HCT116 (cell line): ENCODE measurements around the gene RTL9. TPM values are rescaled to one million over a fixed set of nuclear protein-coding genes. Genes with fewer than 3 reads are reported as not detected.

ENCODE experiments used
- ATAC-seq: fragments of 200-7000 bp; cut with Tn5 transposase; 2 replicates; pipeline ENCODE4 v1.9.1; 2020; ENCODE audit warnings: mild to moderate bottlenecking, moderate library complexity
- BruUV-seq: library from RNA; stranded (reverse); fragments of 400-500 nt; replicated peaks from 2 replicates; lab custom pipeline; 2021; lab: Mats Ljungman, UMichigan
- CTCF ChIA-PET: fragments of 300-600 bp; sonication (Branson Sonifier 250); formaldehyde crosslinking; loops from one replicate; lab custom pipeline; 2021; ENCODE audit warnings: antibody characterized with exemption; lab: Charles Lee
- POLR2A ChIA-PET: fragments of 300-600, 350-600 bp; sonication (Branson Sonifier 250); formaldehyde crosslinking; loops from one replicate; lab custom pipeline; 2021; ENCODE audit warnings: antibody characterized with exemption; lab: Charles Lee
- RAD21 ChIA-PET, 2 experiments: fragments of 300-600 bp; sonication (Branson Sonifier 250); formaldehyde crosslinking; loops; one replicate each; lab custom pipeline; 2023; ENCODE audit warnings: low total read pairs in 2 of 2; ENCODE audit not compliant: uncharacterized antibody in 2 of 2, unreplicated experiment in 2 of 2, low non-redundant PET in 1 of 2; lab: Charles Lee
- DNase-seq: peaks from one replicate; pipeline ENCODE4 v3.0.0-alpha.2; 2010; ENCODE audit warnings: low read depth, low spot score
- H2AFZ ChIP-seq: fragments of 200-600 bp; shearing (Covaris generic), sonication (generic); 2 replicates; pipeline ENCODE4 v1.6.1; 2017; ENCODE audit warnings: low read depth, mixed run types, mixed read lengths, antibody characterized with exemption, low read length; ENCODE audit not compliant: poor library complexity, severe bottlenecking
- H3K27ac ChIP-seq: 2 replicates; pipeline ENCODE4 v1.5.1; 2012; ENCODE audit warnings: low read depth, low read length
- H3K27me3 ChIP-seq: fragments of 200-600 bp; sonication (generic); 2 replicates; pipeline ENCODE4 v1.6.1; 2016; ENCODE audit warnings: mixed run types, low read length, mixed read lengths; ENCODE audit not compliant: insufficient read depth
- H3K36me3 ChIP-seq, 2 experiments: fragments of 200-500 bp in 1 of 2; fragments of 200-600 bp in 1 of 2; sonication (Bioruptor generic) in 1 of 2; sonication (generic) in 1 of 2; 2 replicates each; pipeline versions ENCODE4 v1.5.1 to v1.6.1; 2014 to 2016; ENCODE audit warnings: low read length in 2 of 2, inconsistent platforms in 1 of 2, mixed read lengths in 1 of 2, mixed run types in 1 of 2; ENCODE audit not compliant: insufficient read depth in 2 of 2, control insufficient read depth in 1 of 2
- H3K4me1 ChIP-seq, 2 experiments: fragments of 200-600 bp in 1 of 2; sonication (generic) in 1 of 2; 2 replicates each; pipeline versions ENCODE4 v1.5.1 to v1.6.1; 2012 to 2017; ENCODE audit warnings: low read length in 2 of 2, inconsistent platforms in 1 of 2, mild to moderate bottlenecking in 1 of 2, mixed read lengths in 1 of 2, mixed run types in 1 of 2, moderate library complexity in 1 of 2; ENCODE audit not compliant: insufficient read depth in 2 of 2, control insufficient read depth in 1 of 2
- H3K4me2 ChIP-seq: fragments of 200-600 bp; sonication (generic); 2 replicates; pipeline ENCODE4 v1.6.1; 2017; ENCODE audit warnings: mixed run types, low read length, mixed read lengths
- H3K4me3 ChIP-seq, 2 experiments: fragments of 200-600 bp in 1 of 2; sonication (generic) in 1 of 2; replicated peaks in 1 of 2; 2 replicates each; pipeline ENCODE4 v1.5.1; 2011 to 2016; ENCODE audit warnings: low read length in 2 of 2, control low read depth in 1 of 2, low read depth in 1 of 2, mild to moderate bottlenecking in 1 of 2, mixed read lengths in 1 of 2, mixed run types in 1 of 2
- H3K79me2 ChIP-seq: fragments of 200-600 bp; sonication (generic); 2 replicates; pipeline ENCODE4 v1.6.1; 2017; ENCODE audit warnings: mild to moderate bottlenecking, mixed run types, low read length, moderate library complexity, mixed read lengths; ENCODE audit not compliant: insufficient read depth
- H3K9ac ChIP-seq: fragments of 200-600 bp; sonication (generic); 2 replicates; pipeline ENCODE4 v1.6.1; 2016; ENCODE audit warnings: low read length, mixed read lengths
- H3K9me2 ChIP-seq: fragments of 200-600 bp; sonication (generic), shearing (Covaris generic); 2 replicates; pipeline ENCODE4 v1.6.1; 2017; ENCODE audit warnings: mixed run types, mild to moderate bottlenecking, moderate library complexity; ENCODE audit not compliant: insufficient read depth
- H3K9me3 ChIP-seq, 2 experiments: fragments of 200-500 bp in 1 of 2; fragments of 200-600 bp in 1 of 2; sonication (Bioruptor generic) in 1 of 2; sonication (generic) in 1 of 2; 2 replicates each; pipeline ENCODE4 v1.6.1; 2014 to 2017; ENCODE audit warnings: low read length in 2 of 2, mixed read lengths in 2 of 2, inconsistent platforms in 1 of 2, low read depth in 1 of 2, mild to moderate bottlenecking in 1 of 2, mixed run types in 1 of 2, moderate library complexity in 1 of 2; ENCODE audit not compliant: control insufficient read depth in 1 of 2, insufficient read depth in 1 of 2
- H4K20me1 ChIP-seq: fragments of 200-600 bp; sonication (generic), shearing (Covaris generic); 2 replicates; pipeline ENCODE4 v1.6.1; 2017; ENCODE audit warnings: mixed run types, mild to moderate bottlenecking, moderate library complexity; ENCODE audit not compliant: insufficient read depth
- CEBPB ChIP-seq: IDR thresholded peaks from 2 replicates; pipeline ENCODE4 v1.6.1; 2012; ENCODE audit warnings: low read depth
- EGR1 ChIP-seq: IDR thresholded peaks from 2 replicates; pipeline ENCODE4 v1.6.1; 2012; ENCODE audit warnings: low read depth
- ELF1 ChIP-seq: IDR thresholded peaks from 2 replicates; pipeline ENCODE4 v1.6.1; 2012; ENCODE audit warnings: low read depth, borderline replicate concordance
- EZH2 ChIP-seq: fragments of 200-600 bp; sonication (generic); IDR thresholded peaks from 2 replicates; pipeline ENCODE4 v1.6.1; 2017; ENCODE audit warnings: antibody characterized with exemption, mixed run types
- EZH2phosphoT487 ChIP-seq: fragments of 200-600 bp; IDR thresholded peaks from 2 replicates; pipeline ENCODE4 v1.6.1; 2018; ENCODE audit warnings: antibody characterized with exemption, borderline replicate concordance
- JUND ChIP-seq: IDR thresholded peaks from 2 replicates; pipeline ENCODE4 v1.6.1; 2012
- POLR2A ChIP-seq: IDR thresholded peaks from 2 replicates; pipeline ENCODE4 v1.7.0; 2011; ENCODE audit warnings: borderline replicate concordance; ENCODE audit not compliant: insufficient read depth, insufficient read length; ENCODE audit errors: extremely low read depth
- YY1 ChIP-seq: IDR thresholded peaks from 2 replicates; pipeline ENCODE4 v1.6.1; 2011; ENCODE audit warnings: low read length, low read depth, moderate library complexity, mild to moderate bottlenecking; ENCODE audit not compliant: insufficient replicate concordance; ENCODE audit errors: extremely low read depth
- intact Hi-C: fragments of 100-400 bp; cut with micrococcal nuclease; formaldehyde crosslinking; loops from 2 replicates; pipeline ENCODE4 v1.10.0; 2022
- total RNA-seq: library from RNA; stranded (reverse); gene quantifications from one replicate; pipeline ENCODE4 v1.2.1, GENCODE V29; 2021; ENCODE audit not compliant: unreplicated experiment
- TF ChIP-seq, protein P1 (sequence below), 3 experiments: fragments of 200-600 bp in 1 of 3; sonication (generic) in 1 of 3; IDR thresholded peaks in 2 of 3; conservative IDR thresholded peaks in 1 of 3; 2 replicates each; pipeline ENCODE4 v1.5.1; 2012 to 2017; ENCODE audit warnings: low read depth in 2 of 3, low read length in 2 of 3, antibody characterized with exemption in 1 of 3, borderline replicate concordance in 1 of 3, control low read depth in 1 of 3, mild to moderate bottlenecking in 1 of 3, mixed read lengths in 1 of 3, mixed run types in 1 of 3, moderate library complexity in 1 of 3; ENCODE audit not compliant: insufficient read depth in 1 of 3
- TF ChIP-seq, protein P2 (sequence below): IDR thresholded peaks from 2 replicates; pipeline ENCODE4 v1.6.1; 2012
- TF ChIP-seq, protein P3 (sequence below): IDR thresholded peaks from 2 replicates; pipeline ENCODE4 v1.6.1; 2012; ENCODE audit warnings: low read depth
- TF ChIP-seq, protein P4 (sequence below): IDR thresholded peaks from 2 replicates; pipeline ENCODE4 v1.6.1; 2012

RTL9 gene
- total RNA-seq, 1 experiment from 2014 or later, result 0.10 TPM

DNA sequence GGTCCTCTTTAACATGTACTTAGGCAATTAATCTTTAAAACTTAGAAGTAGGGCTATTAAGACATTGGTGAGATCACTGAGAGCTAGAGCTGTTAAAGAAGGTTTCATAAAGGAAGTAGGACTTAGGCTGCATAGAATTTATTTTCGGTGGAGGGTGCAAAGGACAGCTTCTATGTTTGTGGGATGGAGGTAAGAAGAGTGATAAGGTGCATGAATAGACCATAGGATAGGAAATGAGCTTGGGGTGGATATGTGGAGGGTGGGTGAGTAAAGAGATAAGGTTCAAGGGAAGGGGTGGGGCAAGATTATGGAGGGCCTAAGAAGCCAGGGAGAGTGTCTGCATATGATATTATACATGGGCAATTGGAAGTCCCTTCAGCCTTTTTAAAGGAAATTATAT is 15.9 kb downstream of the RTL9 start:
- CTCF ChIA-PET, result no interaction called here
- DNase-seq, result no peak

More for the DNA sequence above, 15.9 kb downstream of the RTL9 start:
- Histone ChIP-seq H4K20me1 (no peaks in the 10 kb centered on the region), H3K36me3 (no peaks in the 10 kb centered on the region), H3K4me2 (no peak overlapping the region), H3K9me2 (no peaks in the 10 kb centered on the region), H3K27me3 (no peaks in the 10 kb centered on the region), H3K79me2 (no peaks in the 10 kb centered on the region), H3K4me3 (no peak overlapping the region), H2AFZ (no peak overlapping the region), H3K4me1 (no peaks in the 10 kb centered on the region), H3K9ac (no peak overlapping the region), H3K9me3 (no peaks in the 10 kb centered on the region), H3K27ac (no peak overlapping the region)
- TF ChIP-seq, protein P1, sequence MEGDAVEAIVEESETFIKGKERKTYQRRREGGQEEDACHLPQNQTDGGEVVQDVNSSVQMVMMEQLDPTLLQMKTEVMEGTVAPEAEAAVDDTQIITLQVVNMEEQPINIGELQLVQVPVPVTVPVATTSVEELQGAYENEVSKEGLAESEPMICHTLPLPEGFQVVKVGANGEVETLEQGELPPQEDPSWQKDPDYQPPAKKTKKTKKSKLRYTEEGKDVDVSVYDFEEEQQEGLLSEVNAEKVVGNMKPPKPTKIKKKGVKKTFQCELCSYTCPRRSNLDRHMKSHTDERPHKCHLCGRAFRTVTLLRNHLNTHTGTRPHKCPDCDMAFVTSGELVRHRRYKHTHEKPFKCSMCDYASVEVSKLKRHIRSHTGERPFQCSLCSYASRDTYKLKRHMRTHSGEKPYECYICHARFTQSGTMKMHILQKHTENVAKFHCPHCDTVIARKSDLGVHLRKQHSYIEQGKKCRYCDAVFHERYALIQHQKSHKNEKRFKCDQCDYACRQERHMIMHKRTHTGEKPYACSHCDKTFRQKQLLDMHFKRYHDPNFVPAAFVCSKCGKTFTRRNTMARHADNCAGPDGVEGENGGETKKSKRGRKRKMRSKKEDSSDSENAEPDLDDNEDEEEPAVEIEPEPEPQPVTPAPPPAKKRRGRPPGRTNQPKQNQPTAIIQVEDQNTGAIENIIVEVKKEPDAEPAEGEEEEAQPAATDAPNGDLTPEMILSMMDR (IDR thresholded peaks at IDR 0.05 in 2 of 3, conservative IDR thresholded peaks at IDR 0.05 in 1 of 3; ENCODE audit: borderline replicate concordance in 1 of 3, insufficient read depth in 1 of 3, low read depth in 2 of 3, low read length in 2 of 3), result no peak
- TF ChIP-seq CEBPB (no peak), EZH2 (no peak), YY1 (no peak), POLR2A (no peak), EZH2phosphoT487 (no peak), JUND (no peak), ELF1 (no peak), EGR1 (no peak)
- TF ChIP-seq, protein P2, sequence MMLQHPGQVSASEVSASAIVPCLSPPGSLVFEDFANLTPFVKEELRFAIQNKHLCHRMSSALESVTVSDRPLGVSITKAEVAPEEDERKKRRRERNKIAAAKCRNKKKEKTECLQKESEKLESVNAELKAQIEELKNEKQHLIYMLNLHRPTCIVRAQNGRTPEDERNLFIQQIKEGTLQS, result no peak
- TF ChIP-seq, protein P3, sequence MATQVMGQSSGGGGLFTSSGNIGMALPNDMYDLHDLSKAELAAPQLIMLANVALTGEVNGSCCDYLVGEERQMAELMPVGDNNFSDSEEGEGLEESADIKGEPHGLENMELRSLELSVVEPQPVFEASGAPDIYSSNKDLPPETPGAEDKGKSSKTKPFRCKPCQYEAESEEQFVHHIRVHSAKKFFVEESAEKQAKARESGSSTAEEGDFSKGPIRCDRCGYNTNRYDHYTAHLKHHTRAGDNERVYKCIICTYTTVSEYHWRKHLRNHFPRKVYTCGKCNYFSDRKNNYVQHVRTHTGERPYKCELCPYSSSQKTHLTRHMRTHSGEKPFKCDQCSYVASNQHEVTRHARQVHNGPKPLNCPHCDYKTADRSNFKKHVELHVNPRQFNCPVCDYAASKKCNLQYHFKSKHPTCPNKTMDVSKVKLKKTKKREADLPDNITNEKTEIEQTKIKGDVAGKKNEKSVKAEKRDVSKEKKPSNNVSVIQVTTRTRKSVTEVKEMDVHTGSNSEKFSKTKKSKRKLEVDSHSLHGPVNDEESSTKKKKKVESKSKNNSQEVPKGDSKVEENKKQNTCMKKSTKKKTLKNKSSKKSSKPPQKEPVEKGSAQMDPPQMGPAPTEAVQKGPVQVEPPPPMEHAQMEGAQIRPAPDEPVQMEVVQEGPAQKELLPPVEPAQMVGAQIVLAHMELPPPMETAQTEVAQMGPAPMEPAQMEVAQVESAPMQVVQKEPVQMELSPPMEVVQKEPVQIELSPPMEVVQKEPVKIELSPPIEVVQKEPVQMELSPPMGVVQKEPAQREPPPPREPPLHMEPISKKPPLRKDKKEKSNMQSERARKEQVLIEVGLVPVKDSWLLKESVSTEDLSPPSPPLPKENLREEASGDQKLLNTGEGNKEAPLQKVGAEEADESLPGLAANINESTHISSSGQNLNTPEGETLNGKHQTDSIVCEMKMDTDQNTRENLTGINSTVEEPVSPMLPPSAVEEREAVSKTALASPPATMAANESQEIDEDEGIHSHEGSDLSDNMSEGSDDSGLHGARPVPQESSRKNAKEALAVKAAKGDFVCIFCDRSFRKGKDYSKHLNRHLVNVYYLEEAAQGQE, result no peak
- TF ChIP-seq, protein P4, sequence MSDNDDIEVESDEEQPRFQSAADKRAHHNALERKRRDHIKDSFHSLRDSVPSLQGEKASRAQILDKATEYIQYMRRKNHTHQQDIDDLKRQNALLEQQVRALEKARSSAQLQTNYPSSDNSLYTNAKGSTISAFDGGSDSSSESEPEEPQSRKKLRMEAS, result no peak
- intact Hi-C loops, result no loop called here
- BruUV-seq, result no TSS peak
- ChIA-PET RAD21 (no interaction called here), POLR2A (no interaction called here)
- no peak for ATAC-seq
